Measurements from ENCODE around the gene PROS1.
"Not testable (repeated sequence)": the region's sequence is repeated elsewhere in the genome, so short reads cannot be mapped to it uniquely, and the experiment has no call there.

Gene PROS1

GRCh38 chr3:93873412-93873811, 100.3 kb downstream of the PROS1 start:
- not testable (repeated sequence) for DNase-seq (ENCODE audit: low read depth in 2 of 2)

- DNase-seq (ENCODE audit: low read depth in 2 of 2), result no peak
These were observed 106.3 kb downstream of the PROS1 start for GRCh38 chr3:93867425-93867824.

- DNase-seq (ENCODE audit: low read depth in 2 of 2), result no peak
These were observed 112.7 kb downstream of the PROS1 start for GRCh38 chr3:93861017-93861416.

DNA sequence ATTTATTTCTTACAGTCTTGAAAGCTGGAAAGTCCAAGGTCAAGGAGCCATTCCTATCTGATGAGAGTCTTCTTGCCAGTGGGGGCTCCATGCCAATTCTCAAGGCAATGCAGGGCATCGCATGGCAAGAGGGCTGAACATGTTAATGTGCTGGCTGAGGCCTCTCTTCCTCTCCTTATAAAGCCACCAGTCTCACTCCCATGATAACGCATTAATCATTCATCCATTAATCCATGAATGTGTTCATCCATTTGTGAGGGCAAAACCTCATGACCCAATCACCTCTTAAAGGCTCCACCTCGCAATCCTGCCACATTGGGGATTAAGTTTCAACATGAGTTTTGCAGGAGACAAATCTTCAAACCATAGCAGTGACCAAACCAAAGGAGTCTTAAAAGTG, 118.3 kb downstream of the PROS1 start:
- DNase-seq (ENCODE audit: low read depth in 2 of 2), result no peak

GRCh38 chr3:93852228-93852627, 121.5 kb downstream of the PROS1 start:
- DNase-seq (ENCODE audit: low read depth in 2 of 2), result not testable (repeated sequence)

GRCh38 chr3:93843981-93844380, 129.7 kb downstream of the PROS1 start:
- DNase-seq (ENCODE audit: low read depth in 2 of 2), result no peak

GRCh38 chr3:93839193-93839592, 134.5 kb downstream of the PROS1 start:
- not testable (repeated sequence) for DNase-seq (ENCODE audit: low read depth in 2 of 2)
